VCaP (cell line): Measurements from ENCODE around the gene STMN3.

Experiments
- H3K27ac ChIP-seq: fragments of 450-650 bp; 2 replicates; pipeline ENCODE4 v1.5.1; 2017
- CTCF ChIP-seq: fragments of 450-650 bp; conservative IDR thresholded peaks from 2 replicates; pipeline ENCODE4 v1.5.1; 2017; ENCODE audit warnings: mild to moderate bottlenecking, moderate library complexity

Gene STMN3

GRCh38 chr20:63653041-63653973 is at the start of gene STMN3:
Gene STMN3, minus strand, starts transcription at chr20:63653424. Its CDS starts 79 bp downstream, at chr20:63653345.
- TF ChIP-seq CTCF, result no peak; the same call in 1 of the 2 replicates
- peak within 1 kb of the TSS; percentile 97 for H3K27ac ChIP-seq

- no peak for TF ChIP-seq CTCF
- H3K27ac ChIP-seq, result no peak overlapping the region
Observed at GRCh38 chr20:63702036-63702665, 48.9 kb upstream of the STMN3 start.

GRCh38 chr20:63701329-63702035 is 48.3 kb upstream of the STMN3 start:
- TF ChIP-seq CTCF, result no peak
- H3K27ac ChIP-seq, result no peak overlapping the region

- no peak overlapping the region for H3K27ac ChIP-seq
- no peak for TF ChIP-seq CTCF
Observed at GRCh38 chr20:63701051-63701328, 47.8 kb upstream of the STMN3 start.

- TF ChIP-seq CTCF, result no peak
- no peak overlapping the region for H3K27ac ChIP-seq
Observed at GRCh38 chr20:63700199-63701050, 47.2 kb upstream of the STMN3 start.

GRCh38 chr20:63699466-63700198 is 46.4 kb upstream of the STMN3 start:
- TF ChIP-seq CTCF, result no peak

More at GRCh38 chr20:63699466-63700198, 46.4 kb upstream of the STMN3 start:
- H3K27ac ChIP-seq, result no peak overlapping the region
